B cell (primary cell): ENCODE results near the gene CTDNEP1.

ENCODE experiments used
- CTCF ChIP-seq: fragments of 200-600 bp; IDR thresholded peaks from one replicate; pipeline ENCODE4 v1.8.0; 2022; ENCODE audit warnings: antibody characterized with exemption, mild to moderate bottlenecking
- EZH2 ChIP-seq: IDR thresholded peaks from 2 replicates; pipeline ENCODE4 v1.6.1; 2012; ENCODE audit warnings: borderline replicate concordance, low read depth, mild to moderate bottlenecking, moderate library complexity, low read length; ENCODE audit not compliant: insufficient read depth, poor library complexity, severe bottlenecking

GRCh38 chr17:7204828-7205461, 46.6 kb downstream of the CTDNEP1 start:
- TF ChIP-seq CTCF, result no peak
- no peak for TF ChIP-seq EZH2
